HepG2 (cell line): ENCODE results near the gene MIF4GD. TPM values are rescaled to one million over a fixed set of nuclear protein-coding genes. Genes with fewer than 3 reads are reported as not detected.

Experiments used
- BRCA1 ChIP-seq: sonication (generic); formaldehyde crosslinking; IDR thresholded peaks from 2 replicates; pipeline ENCODE4 v1.4.0; 2020; ENCODE audit warnings: missing genetic modification reagents
- CAMTA2 ChIP-seq: sonication (generic); formaldehyde crosslinking; IDR thresholded peaks from 2 replicates; pipeline ENCODE4 v1.4.0; 2020; ENCODE audit warnings: mild to moderate bottlenecking, missing genetic modification reagents, borderline replicate concordance
- DNMT3B ChIP-seq: conservative IDR thresholded peaks from 2 replicates; pipeline ENCODE4 v1.6.1; 2016; ENCODE audit warnings: missing biosample characterization, control low read depth
- GABPB1 ChIP-seq: IDR thresholded peaks from 2 replicates; pipeline ENCODE4 v1.6.1; 2016; ENCODE audit warnings: mild to moderate bottlenecking, missing genetic modification reagents, moderate library complexity, missing compliant biosample characterization
- GZF1 ChIP-seq: sonication (generic); formaldehyde crosslinking; IDR thresholded peaks from 2 replicates; pipeline ENCODE4 v1.5.1; 2020; ENCODE audit warnings: mild to moderate bottlenecking, missing genetic modification reagents
- HNF4A ChIP-seq: sonication (generic); formaldehyde crosslinking; IDR thresholded peaks from 2 replicates; pipeline ENCODE4 v1.4.0; 2020; ENCODE audit warnings: missing genetic modification reagents
- HOXD1 ChIP-seq: sonication (generic); formaldehyde crosslinking; IDR thresholded peaks from 2 replicates; pipeline ENCODE4 v1.5.0; 2020; ENCODE audit warnings: missing genetic modification reagents
- IRF1 ChIP-seq: sonication (generic); formaldehyde crosslinking; IDR thresholded peaks from 2 replicates; pipeline ENCODE4 v1.4.0; 2020; ENCODE audit warnings: low read depth, mild to moderate bottlenecking, missing genetic modification reagents
- KDM5B ChIP-seq: sonication (generic); formaldehyde crosslinking; IDR thresholded peaks from 2 replicates; pipeline ENCODE4 v1.4.0; 2020; ENCODE audit warnings: missing genetic modification reagents, mild to moderate bottlenecking, borderline replicate concordance
- MAFG ChIP-seq: sonication (generic); formaldehyde crosslinking; IDR thresholded peaks from 2 replicates; pipeline ENCODE4 v1.5.1; 2020; ENCODE audit warnings: mild to moderate bottlenecking, missing genetic modification reagents
- PRDM15 ChIP-seq: sonication (generic); formaldehyde crosslinking; IDR thresholded peaks from 2 replicates; pipeline ENCODE4 v1.4.0; 2020; ENCODE audit warnings: missing genetic modification reagents
- REPIN1 ChIP-seq: sonication (generic); formaldehyde crosslinking; IDR thresholded peaks from 2 replicates; pipeline ENCODE4 v1.8.0; 2022; ENCODE audit warnings: missing genetic modification reagents, low read depth, mild to moderate bottlenecking, borderline replicate concordance
- SATB2 ChIP-seq: sonication (generic); formaldehyde crosslinking; IDR thresholded peaks from 2 replicates; pipeline ENCODE4 v1.5.0; 2020; ENCODE audit warnings: missing genetic modification reagents
- SKIL ChIP-seq: sonication (generic); formaldehyde crosslinking; IDR thresholded peaks from 2 replicates; pipeline ENCODE4 v1.8.0; 2022; ENCODE audit warnings: missing genetic modification reagents, mild to moderate bottlenecking, moderate library complexity, borderline replicate concordance
- SMYD3 ChIP-seq: sonication (generic); formaldehyde crosslinking; IDR thresholded peaks from 2 replicates; pipeline ENCODE4 v1.8.1; 2023; ENCODE audit warnings: mild to moderate bottlenecking, missing genetic modification reagents
- ZBTB38 ChIP-seq: sonication (generic); formaldehyde crosslinking; IDR thresholded peaks from 2 replicates; pipeline ENCODE4 v1.5.1; 2020; ENCODE audit warnings: mild to moderate bottlenecking, missing genetic modification reagents
- ZC3H13 ChIP-seq: sonication (generic); formaldehyde crosslinking; IDR thresholded peaks from 2 replicates; pipeline ENCODE4 v1.8.1; 2023; ENCODE audit warnings: mild to moderate bottlenecking, missing genetic modification reagents, moderate library complexity
- ZNF180 ChIP-seq: sonication (generic); formaldehyde crosslinking; IDR thresholded peaks from 2 replicates; pipeline ENCODE4 v1.4.0; 2020; ENCODE audit warnings: low read depth, missing genetic modification reagents, borderline replicate concordance
- ZNF276 ChIP-seq: sonication (generic); formaldehyde crosslinking; IDR thresholded peaks from 2 replicates; pipeline ENCODE4 v1.4.0; 2020; ENCODE audit warnings: mild to moderate bottlenecking, low read depth, missing genetic modification reagents
- ZNF703 ChIP-seq: sonication (generic); formaldehyde crosslinking; IDR thresholded peaks from 2 replicates; pipeline ENCODE4 v1.5.1; 2020; ENCODE audit warnings: missing genetic modification reagents, mild to moderate bottlenecking, moderate library complexity, borderline replicate concordance
- ZNF75D ChIP-seq: sonication (generic); formaldehyde crosslinking; IDR thresholded peaks from 2 replicates; pipeline ENCODE4 v1.8.1; 2023; ENCODE audit warnings: missing genetic modification reagents, mild to moderate bottlenecking, borderline replicate concordance
- ZNF891 ChIP-seq: sonication (generic); formaldehyde crosslinking; IDR thresholded peaks from 2 replicates; pipeline ENCODE4 v1.5.0; 2020; ENCODE audit warnings: mild to moderate bottlenecking, missing genetic modification reagents
- ZSCAN9 ChIP-seq: IDR thresholded peaks from 2 replicates; pipeline ENCODE4 v1.6.1; 2016; ENCODE audit warnings: borderline replicate concordance
- ZZZ3 ChIP-seq: sonication (generic); formaldehyde crosslinking; IDR thresholded peaks from 2 replicates; pipeline ENCODE4 v1.4.0; 2020; ENCODE audit warnings: missing genetic modification reagents, mild to moderate bottlenecking, borderline replicate concordance
- polyA plus RNA-seq, 8 experiments: library from polyadenylated mRNA; depleted of rRNA in 3 of 8; stranded (reverse) in 7 of 8; unstranded in 1 of 8; fragments of >200 nt; fragmentation: Illumina TruSeq in 4 of 8; extraction: Trizol in 4 of 8; gene quantifications; 2 replicates each; pipeline versions ENCODE4 v1.2.1 to v1.2.3, GENCODE V29; 2011 to 2016; ENCODE audit warnings: low read depth in 4 of 8, missing spikeins in 1 of 8, mixed read lengths in 1 of 8; ENCODE audit not compliant: insufficient read depth in 1 of 8
- total RNA-seq, 5 experiments: library from RNA; depleted of rRNA; stranded (reverse); fragments of >200 nt; fragmentation: Illumina TruSeq; extraction: Trizol; gene quantifications; 2 replicates each; pipeline ENCODE4 v1.2.3, GENCODE V29; 2016; ENCODE audit warnings: low read depth in 1 of 5

MIF4GD gene
- total and polyA plus RNA-seq, 2 of the 13 experiments (the other 11 are each of a cell fraction or from before 2014, with no cell fraction given): 14.0 to 28.0 TPM

GRCh38 chr17:75238684-75239191, 32.3 kb downstream of the MIF4GD start (continued):
- TF ChIP-seq ZC3H13 (peak; percentile 79), IRF1 (CRISPR knock-in tag) (no peak), ZNF276 (no peak), ZSCAN9 (CRISPR knock-in tag) (no peak), ZBTB38 (CRISPR knock-in tag) (peak; percentile 73), ZNF703 (no peak), CAMTA2 (no peak), PRDM15 (CRISPR knock-in tag) (no peak), ZZZ3 (CRISPR knock-in tag) (no peak), DNMT3B (CRISPR knock-in tag) (no peak), ZNF180 (CRISPR knock-in tag) (no peak), SMYD3 (no peak), HNF4A (CRISPR knock-in tag) (no peak), BRCA1 (CRISPR knock-in tag) (no peak), HOXD1 (CRISPR knock-in tag) (no peak), SKIL (CRISPR knock-in tag) (no peak), SATB2 (CRISPR knock-in tag) (no peak), GZF1 (CRISPR knock-in tag) (no peak), ZNF891 (CRISPR knock-in tag) (peak; percentile 69; the same call in 1 of the 2 replicates), ZNF75D (no peak), GABPB1 (no peak), KDM5B (CRISPR knock-in tag) (peak; percentile 77; the same call in 1 of the 2 replicates), REPIN1 (CRISPR knock-in tag) (no peak), MAFG (CRISPR knock-in tag) (no peak)
